ENCODE data around the gene RHOJ. TPM values are rescaled to one million over a fixed set of nuclear protein-coding genes. Genes with fewer than 3 reads are reported as not detected.
"Not testable (repeated sequence)": the region's sequence is repeated elsewhere in the genome, so short reads cannot be mapped to it uniquely, and the experiment has no call there.

Gene RHOJ
- total RNA-seq, 1 experiment from 2014 or later = 1.3 TPM

- DNase-seq (ENCODE audit: low spot score) = no peak
Observed at GRCh38 chr14:63296060-63296563, 91.9 kb downstream of the RHOJ start.

GRCh38 chr14:63297372-63298063, 93.3 kb downstream of the RHOJ start:
- DNase-seq (ENCODE audit: low spot score) = no peak

GRCh38 chr14:63299351-63300110, 95.3 kb downstream of the RHOJ start:
- DNase-seq (ENCODE audit: low spot score) = no peak

GRCh38 chr14:63300854-63301253, 96.6 kb downstream of the RHOJ start:
- DNase-seq (ENCODE audit: low spot score) = no peak

- DNase-seq (ENCODE audit: low spot score) = no peak
Observed at GRCh38 chr14:63301891-63302534, 97.8 kb downstream of the RHOJ start.

- DNase-seq (ENCODE audit: low spot score) = not testable (repeated sequence)
Observed at GRCh38 chr14:63304429-63304828, 100.2 kb downstream of the RHOJ start.

GRCh38 chr14:63308723-63309317, 104.6 kb downstream of the RHOJ start:
- DNase-seq (ENCODE audit: low spot score) = no peak

- DNase-seq (ENCODE audit: low spot score) = no peak
Observed at GRCh38 chr14:63318835-63319234, 114.6 kb downstream of the RHOJ start, which contains the start of gene GPHB5. TSS of gene GPHB5 (minus strand) at chr14:63318935. CDS start at chr14:63317849, 1,086 bp downstream.

GRCh38 chr14:63322472-63322871, 118.2 kb downstream of the RHOJ start:
- DNase-seq (ENCODE audit: low spot score) = no peak

GRCh38 chr14:63322897-63323573, 118.8 kb downstream of the RHOJ start:
- DNase-seq (ENCODE audit: low spot score) = no peak

- no peak for DNase-seq (ENCODE audit: low spot score)
Observed at GRCh38 chr14:63326840-63327239, 122.6 kb downstream of the RHOJ start.

GRCh38 chr14:63328787-63329737, 124.8 kb downstream of the RHOJ start:
- DNase-seq (ENCODE audit: low spot score) = no peak

GRCh38 chr14:63342371-63342770, 138.1 kb downstream of the RHOJ start:
- no peak for DNase-seq (ENCODE audit: low spot score)

Other genes starting within 250 kb of the RHOJ start
- gene KCNH5, start 159.0 kb upstream of the RHOJ start, total RNA-seq (2014; rRNA removed; shearing (Covaris generic)) = 0.68 and 2.3 TPM in 2 replicates
- not detected in 2 replicates for gene GPHB5, start 114.5 kb downstream of the RHOJ start, total RNA-seq (2014; rRNA removed; shearing (Covaris generic))